Liver (tissue), 3 donors: Measurements from ENCODE around the gene ATP5F1D.

Source experiments
- FOXA1 ChIP-seq: IDR thresholded peaks from 2 replicates; pipeline ENCODE4 v1.6.1; 2016; ENCODE audit warnings: antibody characterized with exemption
- RAD21 ChIP-seq, 2 donors: IDR thresholded peaks; 2 replicates each; pipeline ENCODE4 v1.6.1; 2016; ENCODE audit warnings: antibody characterized with exemption in 2 of 2, mild to moderate bottlenecking in 2 of 2
- YY1 ChIP-seq: IDR thresholded peaks from 2 replicates; pipeline ENCODE4 v1.6.1; 2016; ENCODE audit warnings: antibody characterized with exemption, mild to moderate bottlenecking
- TF ChIP-seq, protein P1 (sequence below): fragments of 150-350 bp; IDR thresholded peaks from 2 replicates; pipeline ENCODE4 v1.5.1; 2017; ENCODE audit warnings: improper control_type of control experiment, low read depth, low read length; ENCODE audit not compliant: missing input control
- TF ChIP-seq, protein P2 (sequence below): IDR thresholded peaks from 2 replicates; pipeline ENCODE4 v1.6.1; 2016; ENCODE audit warnings: antibody characterized with exemption, mild to moderate bottlenecking
- TF ChIP-seq, protein P3 (sequence below): IDR thresholded peaks from 2 replicates; pipeline ENCODE4 v1.6.1; 2016; ENCODE audit warnings: antibody characterized with exemption
- donor health status: healthy.
- donor health status: healthy.

DNA sequence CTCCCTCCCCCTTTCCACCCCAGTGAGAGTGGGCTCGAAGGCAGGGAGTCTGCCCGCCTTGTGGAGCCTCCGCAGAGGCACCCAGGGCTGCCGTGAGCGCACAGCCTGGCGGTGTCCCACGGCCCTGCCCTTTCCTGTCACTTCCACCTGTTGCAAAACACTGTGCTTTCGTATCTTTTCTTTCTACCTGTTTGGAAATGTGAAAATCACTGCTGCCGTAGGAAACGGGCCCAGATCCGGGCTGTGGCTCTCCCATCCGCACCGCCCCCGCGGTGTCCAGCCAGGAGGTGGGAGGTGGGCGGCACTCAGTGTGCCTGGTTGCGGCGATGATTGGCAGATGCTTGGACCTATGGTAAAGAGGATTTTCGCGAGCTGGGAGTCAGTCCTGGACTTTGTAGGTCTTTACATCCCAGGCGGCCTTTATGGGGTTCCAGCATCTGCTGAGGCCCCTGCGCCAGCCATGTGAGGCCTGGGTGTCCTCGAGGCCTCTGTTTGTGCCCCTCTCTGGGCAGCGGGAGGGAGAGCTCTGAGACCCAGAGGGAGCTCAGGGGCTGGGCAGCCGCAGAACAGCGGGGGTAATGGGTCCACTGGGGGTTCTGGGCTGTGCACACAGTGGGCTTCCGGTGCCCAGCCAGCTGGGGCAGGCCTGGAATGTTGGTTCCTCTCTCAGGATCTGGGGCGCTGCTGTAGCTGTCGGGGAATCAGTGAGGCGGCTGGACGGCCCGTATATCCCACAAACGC, 29.9 kb upstream of the ATP5F1D start:
- TF ChIP-seq, protein P1, sequence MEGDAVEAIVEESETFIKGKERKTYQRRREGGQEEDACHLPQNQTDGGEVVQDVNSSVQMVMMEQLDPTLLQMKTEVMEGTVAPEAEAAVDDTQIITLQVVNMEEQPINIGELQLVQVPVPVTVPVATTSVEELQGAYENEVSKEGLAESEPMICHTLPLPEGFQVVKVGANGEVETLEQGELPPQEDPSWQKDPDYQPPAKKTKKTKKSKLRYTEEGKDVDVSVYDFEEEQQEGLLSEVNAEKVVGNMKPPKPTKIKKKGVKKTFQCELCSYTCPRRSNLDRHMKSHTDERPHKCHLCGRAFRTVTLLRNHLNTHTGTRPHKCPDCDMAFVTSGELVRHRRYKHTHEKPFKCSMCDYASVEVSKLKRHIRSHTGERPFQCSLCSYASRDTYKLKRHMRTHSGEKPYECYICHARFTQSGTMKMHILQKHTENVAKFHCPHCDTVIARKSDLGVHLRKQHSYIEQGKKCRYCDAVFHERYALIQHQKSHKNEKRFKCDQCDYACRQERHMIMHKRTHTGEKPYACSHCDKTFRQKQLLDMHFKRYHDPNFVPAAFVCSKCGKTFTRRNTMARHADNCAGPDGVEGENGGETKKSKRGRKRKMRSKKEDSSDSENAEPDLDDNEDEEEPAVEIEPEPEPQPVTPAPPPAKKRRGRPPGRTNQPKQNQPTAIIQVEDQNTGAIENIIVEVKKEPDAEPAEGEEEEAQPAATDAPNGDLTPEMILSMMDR, result peak; percentile 19
- TF ChIP-seq YY1 (peak; percentile 65), RAD21 (IDR thresholded peaks at IDR 0.05) (peak in 1 of 2 donors; percentile 9), FOXA1 (no peak)
- TF ChIP-seq, protein P2, sequence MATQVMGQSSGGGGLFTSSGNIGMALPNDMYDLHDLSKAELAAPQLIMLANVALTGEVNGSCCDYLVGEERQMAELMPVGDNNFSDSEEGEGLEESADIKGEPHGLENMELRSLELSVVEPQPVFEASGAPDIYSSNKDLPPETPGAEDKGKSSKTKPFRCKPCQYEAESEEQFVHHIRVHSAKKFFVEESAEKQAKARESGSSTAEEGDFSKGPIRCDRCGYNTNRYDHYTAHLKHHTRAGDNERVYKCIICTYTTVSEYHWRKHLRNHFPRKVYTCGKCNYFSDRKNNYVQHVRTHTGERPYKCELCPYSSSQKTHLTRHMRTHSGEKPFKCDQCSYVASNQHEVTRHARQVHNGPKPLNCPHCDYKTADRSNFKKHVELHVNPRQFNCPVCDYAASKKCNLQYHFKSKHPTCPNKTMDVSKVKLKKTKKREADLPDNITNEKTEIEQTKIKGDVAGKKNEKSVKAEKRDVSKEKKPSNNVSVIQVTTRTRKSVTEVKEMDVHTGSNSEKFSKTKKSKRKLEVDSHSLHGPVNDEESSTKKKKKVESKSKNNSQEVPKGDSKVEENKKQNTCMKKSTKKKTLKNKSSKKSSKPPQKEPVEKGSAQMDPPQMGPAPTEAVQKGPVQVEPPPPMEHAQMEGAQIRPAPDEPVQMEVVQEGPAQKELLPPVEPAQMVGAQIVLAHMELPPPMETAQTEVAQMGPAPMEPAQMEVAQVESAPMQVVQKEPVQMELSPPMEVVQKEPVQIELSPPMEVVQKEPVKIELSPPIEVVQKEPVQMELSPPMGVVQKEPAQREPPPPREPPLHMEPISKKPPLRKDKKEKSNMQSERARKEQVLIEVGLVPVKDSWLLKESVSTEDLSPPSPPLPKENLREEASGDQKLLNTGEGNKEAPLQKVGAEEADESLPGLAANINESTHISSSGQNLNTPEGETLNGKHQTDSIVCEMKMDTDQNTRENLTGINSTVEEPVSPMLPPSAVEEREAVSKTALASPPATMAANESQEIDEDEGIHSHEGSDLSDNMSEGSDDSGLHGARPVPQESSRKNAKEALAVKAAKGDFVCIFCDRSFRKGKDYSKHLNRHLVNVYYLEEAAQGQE, result no peak
- TF ChIP-seq, protein P3, sequence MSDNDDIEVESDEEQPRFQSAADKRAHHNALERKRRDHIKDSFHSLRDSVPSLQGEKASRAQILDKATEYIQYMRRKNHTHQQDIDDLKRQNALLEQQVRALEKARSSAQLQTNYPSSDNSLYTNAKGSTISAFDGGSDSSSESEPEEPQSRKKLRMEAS, result peak; percentile 94
